HCT116 (cell line): ENCODE measurements around the gene SLC35G6. TPM values are rescaled to one million over a fixed set of nuclear protein-coding genes. Genes with fewer than 3 reads are reported as not detected.
A peak's percentile ranks its signal among the peaks of the same experiment; 100 is the strongest.

ENCODE experiments used
- ATAC-seq: fragments of 200-7000 bp; cut with Tn5 transposase; 2 replicates; pipeline ENCODE4 v1.9.1; 2020; ENCODE audit warnings: mild to moderate bottlenecking, moderate library complexity
- BruUV-seq: library from RNA; stranded (reverse); fragments of 400-500 nt; replicated peaks from 2 replicates; lab custom pipeline; 2021; lab: Mats Ljungman, UMichigan
- CTCF ChIA-PET: fragments of 300-600 bp; sonication (Branson Sonifier 250); formaldehyde crosslinking; loops from one replicate; lab custom pipeline; 2021; ENCODE audit warnings: antibody characterized with exemption; lab: Charles Lee
- POLR2A ChIA-PET: fragments of 300-600, 350-600 bp; sonication (Branson Sonifier 250); formaldehyde crosslinking; loops from one replicate; lab custom pipeline; 2021; ENCODE audit warnings: antibody characterized with exemption; lab: Charles Lee
- RAD21 ChIA-PET, 2 experiments: fragments of 300-600 bp; sonication (Branson Sonifier 250); formaldehyde crosslinking; loops; one replicate each; lab custom pipeline; 2023; ENCODE audit warnings: low total read pairs in 2 of 2; ENCODE audit not compliant: uncharacterized antibody in 2 of 2, unreplicated experiment in 2 of 2, low non-redundant PET in 1 of 2; lab: Charles Lee
- DNase-seq: peaks from one replicate; pipeline ENCODE4 v3.0.0-alpha.2; 2010; ENCODE audit warnings: low read depth, low spot score
- H2AFZ ChIP-seq: fragments of 200-600 bp; shearing (Covaris generic), sonication (generic); 2 replicates; pipeline ENCODE4 v1.6.1; 2017; ENCODE audit warnings: low read depth, mixed run types, mixed read lengths, antibody characterized with exemption, low read length; ENCODE audit not compliant: poor library complexity, severe bottlenecking
- H3K27ac ChIP-seq: 2 replicates; pipeline ENCODE4 v1.5.1; 2012; ENCODE audit warnings: low read depth, low read length
- H3K27me3 ChIP-seq: fragments of 200-600 bp; sonication (generic); 2 replicates; pipeline ENCODE4 v1.6.1; 2016; ENCODE audit warnings: mixed run types, low read length, mixed read lengths; ENCODE audit not compliant: insufficient read depth
- H3K36me3 ChIP-seq, 2 experiments: fragments of 200-500 bp in 1 of 2; fragments of 200-600 bp in 1 of 2; sonication (Bioruptor generic) in 1 of 2; sonication (generic) in 1 of 2; 2 replicates each; pipeline versions ENCODE4 v1.5.1 to v1.6.1; 2014 to 2016; ENCODE audit warnings: low read length in 2 of 2, inconsistent platforms in 1 of 2, mixed read lengths in 1 of 2, mixed run types in 1 of 2; ENCODE audit not compliant: insufficient read depth in 2 of 2, control insufficient read depth in 1 of 2
- H3K4me1 ChIP-seq, 2 experiments: fragments of 200-600 bp in 1 of 2; sonication (generic) in 1 of 2; 2 replicates each; pipeline versions ENCODE4 v1.5.1 to v1.6.1; 2012 to 2017; ENCODE audit warnings: low read length in 2 of 2, inconsistent platforms in 1 of 2, mild to moderate bottlenecking in 1 of 2, mixed read lengths in 1 of 2, mixed run types in 1 of 2, moderate library complexity in 1 of 2; ENCODE audit not compliant: insufficient read depth in 2 of 2, control insufficient read depth in 1 of 2
- H3K4me2 ChIP-seq: fragments of 200-600 bp; sonication (generic); 2 replicates; pipeline ENCODE4 v1.6.1; 2017; ENCODE audit warnings: mixed run types, low read length, mixed read lengths
- H3K4me3 ChIP-seq, 2 experiments: fragments of 200-600 bp in 1 of 2; sonication (generic) in 1 of 2; replicated peaks in 1 of 2; 2 replicates each; pipeline ENCODE4 v1.5.1; 2011 to 2016; ENCODE audit warnings: low read length in 2 of 2, control low read depth in 1 of 2, low read depth in 1 of 2, mild to moderate bottlenecking in 1 of 2, mixed read lengths in 1 of 2, mixed run types in 1 of 2
- H3K79me2 ChIP-seq: fragments of 200-600 bp; sonication (generic); 2 replicates; pipeline ENCODE4 v1.6.1; 2017; ENCODE audit warnings: mild to moderate bottlenecking, mixed run types, low read length, moderate library complexity, mixed read lengths; ENCODE audit not compliant: insufficient read depth
- H3K9ac ChIP-seq: fragments of 200-600 bp; sonication (generic); 2 replicates; pipeline ENCODE4 v1.6.1; 2016; ENCODE audit warnings: low read length, mixed read lengths
- H3K9me2 ChIP-seq: fragments of 200-600 bp; sonication (generic), shearing (Covaris generic); 2 replicates; pipeline ENCODE4 v1.6.1; 2017; ENCODE audit warnings: mixed run types, mild to moderate bottlenecking, moderate library complexity; ENCODE audit not compliant: insufficient read depth
- H3K9me3 ChIP-seq, 2 experiments: fragments of 200-500 bp in 1 of 2; fragments of 200-600 bp in 1 of 2; sonication (Bioruptor generic) in 1 of 2; sonication (generic) in 1 of 2; 2 replicates each; pipeline ENCODE4 v1.6.1; 2014 to 2017; ENCODE audit warnings: low read length in 2 of 2, mixed read lengths in 2 of 2, inconsistent platforms in 1 of 2, low read depth in 1 of 2, mild to moderate bottlenecking in 1 of 2, mixed run types in 1 of 2, moderate library complexity in 1 of 2; ENCODE audit not compliant: control insufficient read depth in 1 of 2, insufficient read depth in 1 of 2
- H4K20me1 ChIP-seq: fragments of 200-600 bp; sonication (generic), shearing (Covaris generic); 2 replicates; pipeline ENCODE4 v1.6.1; 2017; ENCODE audit warnings: mixed run types, mild to moderate bottlenecking, moderate library complexity; ENCODE audit not compliant: insufficient read depth
- CEBPB ChIP-seq: IDR thresholded peaks from 2 replicates; pipeline ENCODE4 v1.6.1; 2012; ENCODE audit warnings: low read depth
- SIN3A ChIP-seq: IDR thresholded peaks from 2 replicates; pipeline ENCODE4 v1.6.1; 2012; ENCODE audit warnings: low read depth
- TCF7L2 ChIP-seq: IDR thresholded peaks from 2 replicates; pipeline ENCODE4 v1.7.0; 2011; ENCODE audit warnings: borderline replicate concordance, inconsistent platforms; ENCODE audit not compliant: insufficient read depth, insufficient read length; ENCODE audit errors: extremely low read depth
- YY1 ChIP-seq: IDR thresholded peaks from 2 replicates; pipeline ENCODE4 v1.6.1; 2011; ENCODE audit warnings: low read length, low read depth, moderate library complexity, mild to moderate bottlenecking; ENCODE audit not compliant: insufficient replicate concordance; ENCODE audit errors: extremely low read depth
- intact Hi-C: fragments of 100-400 bp; cut with micrococcal nuclease; formaldehyde crosslinking; loops from 2 replicates; pipeline ENCODE4 v1.10.0; 2022
- total RNA-seq: library from RNA; stranded (reverse); gene quantifications from one replicate; pipeline ENCODE4 v1.2.1, GENCODE V29; 2021; ENCODE audit not compliant: unreplicated experiment
- TF ChIP-seq, protein P1 (sequence below): IDR thresholded peaks from 2 replicates; pipeline ENCODE4 v1.6.1; 2011; ENCODE audit warnings: mild to moderate bottlenecking, low read length, moderate library complexity; ENCODE audit not compliant: insufficient replicate concordance; ENCODE audit errors: extremely low read depth

Gene SLC35G6
- total RNA-seq, 1 experiment from 2014 or later, result not detected

DNA sequence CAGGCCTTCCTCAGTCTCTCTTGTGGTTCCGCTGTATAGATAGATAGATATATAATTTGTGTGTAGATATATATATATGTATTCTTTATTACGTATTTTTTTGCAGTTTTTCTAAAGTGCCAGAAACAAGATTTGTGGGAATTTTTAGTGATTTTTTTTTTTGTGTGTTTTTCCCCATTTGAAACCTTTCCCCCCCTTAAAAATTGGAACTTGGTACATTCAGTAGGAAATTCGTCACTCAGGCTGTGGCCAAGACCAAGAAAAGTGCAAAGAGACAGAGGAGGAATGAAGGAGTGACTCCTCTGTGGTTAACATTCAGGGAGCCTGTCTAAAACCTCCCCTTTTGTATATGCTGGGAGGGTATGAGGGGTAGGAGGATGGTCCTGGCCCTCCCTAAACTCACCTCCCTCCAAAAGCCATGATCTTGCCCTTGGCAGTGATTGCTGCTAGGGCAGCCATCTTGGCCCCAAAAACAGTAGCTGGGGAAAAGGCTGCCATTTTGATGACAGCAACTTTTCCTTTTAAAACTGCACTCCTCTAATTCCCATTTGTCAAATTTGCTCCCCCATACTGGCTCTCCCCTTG, 21.2 kb upstream of the SLC35G6 start:
- TF ChIP-seq TCF7L2 (no peak), YY1 (peak; percentile 25), CEBPB (no peak), SIN3A (0 out of 2 replicates have a peak, but pooled peaks have one; percentile 12)
- TF ChIP-seq, protein P1, sequence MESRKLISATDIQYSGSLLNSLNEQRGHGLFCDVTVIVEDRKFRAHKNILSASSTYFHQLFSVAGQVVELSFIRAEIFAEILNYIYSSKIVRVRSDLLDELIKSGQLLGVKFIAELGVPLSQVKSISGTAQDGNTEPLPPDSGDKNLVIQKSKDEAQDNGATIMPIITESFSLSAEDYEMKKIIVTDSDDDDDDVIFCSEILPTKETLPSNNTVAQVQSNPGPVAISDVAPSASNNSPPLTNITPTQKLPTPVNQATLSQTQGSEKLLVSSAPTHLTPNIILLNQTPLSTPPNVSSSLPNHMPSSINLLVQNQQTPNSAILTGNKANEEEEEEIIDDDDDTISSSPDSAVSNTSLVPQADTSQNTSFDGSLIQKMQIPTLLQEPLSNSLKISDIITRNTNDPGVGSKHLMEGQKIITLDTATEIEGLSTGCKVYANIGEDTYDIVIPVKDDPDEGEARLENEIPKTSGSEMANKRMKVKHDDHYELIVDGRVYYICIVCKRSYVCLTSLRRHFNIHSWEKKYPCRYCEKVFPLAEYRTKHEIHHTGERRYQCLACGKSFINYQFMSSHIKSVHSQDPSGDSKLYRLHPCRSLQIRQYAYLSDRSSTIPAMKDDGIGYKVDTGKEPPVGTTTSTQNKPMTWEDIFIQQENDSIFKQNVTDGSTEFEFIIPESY, result no peak
- no TSS peak for BruUV-seq
- no peak overlapping the region for H3K9ac ChIP-seq
- intact Hi-C loops, result no loop called here
- H3K79me2 ChIP-seq, result no peaks in the 10 kb centered on the region
- H4K20me1 ChIP-seq, result no peaks in the 10 kb centered on the region
- no peak for ATAC-seq
- no peak overlapping the region for H2AFZ ChIP-seq
- H3K27me3 ChIP-seq, result no peaks in the 10 kb centered on the region
- H3K4me1 ChIP-seq, result peaks cover 0 to 14% of the 10 kb centered on the region in 2 experiments; a peak in 2 of 4 replicates
- H3K4me2 ChIP-seq, result no peak overlapping the region
- no peak overlapping the region for H3K27ac ChIP-seq
- ChIA-PET CTCF (no interaction called here), RAD21 (no interaction called here), POLR2A (no interaction called here)
- no peaks in the 10 kb centered on the region; a peak in 1 of 4 replicates for H3K36me3 ChIP-seq
- no peaks in the 10 kb centered on the region for H3K9me2 ChIP-seq
- no peak for DNase-seq
- H3K9me3 ChIP-seq, result no peaks in the 10 kb centered on the region; a peak in 1 of 4 replicates
- no peak overlapping the region for H3K4me3 ChIP-seq
